Hindlimb muscle (tissue), 1 donor: ENCODE results near the gene FKBP3. TPM values are rescaled to one million over a fixed set of nuclear protein-coding genes. Genes with fewer than 3 reads are reported as not detected.
"Not testable (repeated sequence)": the region's sequence is repeated elsewhere in the genome, so short reads cannot be mapped to it uniquely, and the experiment has no call there.

Experiments
- DNase-seq: peaks from one replicate; pipeline ENCODE4 v3.0.0-alpha.2; 2013
- polyA plus RNA-seq: library from polyadenylated mRNA; unstranded; fragments of 120-200 nt; gene quantifications from one replicate; pipeline ENCODE4 v1.2.1, GENCODE V29; 2013; ENCODE audit not compliant: insufficient read length

FKBP3 gene
- polyA plus RNA-seq = 112 TPM

DNA sequence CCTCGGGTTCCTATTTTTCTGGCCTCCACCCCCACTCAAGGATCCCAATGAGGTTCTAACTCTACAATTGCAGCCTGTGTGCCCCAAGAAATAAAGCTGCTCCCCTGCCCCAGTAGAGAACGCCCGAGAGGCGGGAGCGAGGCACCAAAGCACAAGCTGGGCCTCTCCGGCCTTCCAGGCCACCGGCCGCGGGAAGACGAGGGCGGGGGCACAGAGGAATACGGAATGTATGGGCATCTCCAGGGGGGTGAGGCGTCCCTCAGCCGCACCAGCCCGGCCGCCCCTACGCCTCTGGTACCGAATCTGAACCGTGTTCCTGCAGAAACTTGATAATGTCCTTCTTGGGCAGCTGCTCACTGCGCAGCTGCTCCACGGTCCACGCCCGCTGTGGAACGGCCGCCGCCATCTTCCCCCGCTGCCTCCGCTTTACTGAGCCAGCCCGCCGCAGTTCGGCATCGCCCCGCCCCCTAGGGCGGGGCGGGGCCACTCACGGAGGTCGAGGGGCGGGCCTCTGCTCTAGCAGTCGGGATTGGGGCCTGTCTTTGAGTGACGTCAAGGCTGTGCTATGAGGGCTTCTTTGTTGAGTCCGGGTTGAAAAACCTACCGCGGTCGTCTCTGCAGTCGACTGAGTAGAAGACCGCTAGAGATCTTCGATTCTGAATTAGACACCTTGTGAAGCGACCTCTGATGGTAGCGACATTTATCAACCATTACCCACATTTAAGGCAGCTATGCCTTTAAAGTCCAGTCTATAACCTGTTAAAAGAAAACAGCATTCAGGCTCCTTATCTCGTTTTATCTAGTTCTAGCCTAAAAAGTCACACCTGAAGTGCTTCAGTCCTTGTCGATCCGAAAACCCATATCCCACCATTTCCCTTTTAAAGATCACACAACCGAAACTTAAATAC lies at the start of gene FKBP3:
Gene FKBP3 (minus strand): TSS at position 431 of the 908 bp plus-strand sequence. CDS start 25 bp downstream, at position 406.
- peak; percentile 98 for DNase-seq

DNA sequence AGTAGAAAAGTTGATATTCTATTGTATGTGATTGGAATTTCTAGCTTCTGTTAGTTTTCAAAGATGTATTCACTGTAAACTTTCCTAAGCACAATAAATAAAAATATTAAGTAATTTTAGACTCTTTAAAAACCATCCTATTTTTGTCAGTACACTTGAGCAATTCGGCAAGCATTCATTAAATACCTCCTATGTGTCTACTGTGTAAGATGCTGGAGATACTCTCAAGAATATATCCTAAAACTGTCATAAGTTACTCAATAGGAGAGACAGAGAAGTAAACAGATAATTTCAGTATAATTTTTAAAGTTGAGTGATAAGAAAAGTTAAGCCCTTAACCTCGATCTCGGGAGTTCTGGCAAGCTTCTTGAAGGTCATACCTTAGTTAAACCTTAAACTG lies 47.5 kb upstream of the FKBP3 start:
- no peak for DNase-seq

DNA sequence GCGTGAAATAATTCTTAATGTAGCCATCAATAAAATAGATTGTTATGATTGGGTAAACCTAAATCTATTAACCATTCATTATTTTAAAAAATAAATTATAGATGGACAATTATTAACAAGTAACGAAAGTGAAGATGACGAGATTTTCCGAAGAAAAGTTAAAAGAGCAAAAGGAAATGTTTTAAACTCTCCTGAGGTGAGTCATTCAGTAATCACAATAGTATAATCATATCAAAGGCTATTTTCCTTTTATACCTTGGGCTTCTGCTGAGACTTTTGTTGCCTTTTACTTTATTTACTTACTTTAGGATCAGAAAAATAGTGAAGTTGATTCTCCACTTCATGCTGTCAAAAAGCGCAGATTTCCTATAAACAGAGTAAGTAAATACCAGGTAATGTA lies 47.0 kb upstream of the FKBP3 start:
- no peak for DNase-seq

DNA sequence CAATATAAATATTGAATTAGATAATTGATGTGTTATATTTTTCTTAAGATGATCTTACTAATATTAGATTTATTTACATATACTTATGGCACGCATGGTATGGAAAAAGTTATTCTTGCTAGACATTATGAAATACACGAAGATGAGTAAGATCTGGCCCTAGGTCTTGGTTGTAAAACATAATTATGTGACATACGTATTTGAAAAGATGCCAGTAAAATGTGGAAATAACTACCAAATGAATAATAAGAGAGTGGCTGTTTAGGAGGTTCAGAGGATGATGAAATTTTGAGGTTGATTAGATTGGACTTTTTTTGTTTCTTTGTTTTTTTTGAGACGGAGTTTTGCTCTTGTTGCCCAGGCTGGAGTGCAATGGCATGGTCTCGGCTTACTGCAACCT lies 42.8 kb upstream of the FKBP3 start:
- DNase-seq = no peak

DNA sequence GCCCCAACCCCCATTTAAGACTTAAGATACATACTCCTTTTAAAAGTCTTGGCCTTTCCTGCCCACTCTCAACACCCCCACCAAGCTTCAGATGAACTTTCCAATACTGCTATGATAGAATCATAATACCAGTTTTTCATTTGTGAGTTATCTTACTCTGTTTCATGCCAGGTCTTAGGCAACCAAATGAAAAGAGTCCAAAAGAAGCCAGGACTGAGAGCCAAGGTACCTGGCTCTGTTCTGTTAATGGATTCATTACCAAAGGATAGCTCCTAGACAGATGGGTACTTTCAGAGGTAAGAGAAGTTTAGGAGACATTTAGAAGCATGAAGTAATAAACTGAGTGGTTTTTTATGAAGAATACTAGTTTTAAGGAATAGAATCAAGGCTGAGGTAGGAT lies 35.6 kb upstream of the FKBP3 start:
- DNase-seq = no peak

DNA sequence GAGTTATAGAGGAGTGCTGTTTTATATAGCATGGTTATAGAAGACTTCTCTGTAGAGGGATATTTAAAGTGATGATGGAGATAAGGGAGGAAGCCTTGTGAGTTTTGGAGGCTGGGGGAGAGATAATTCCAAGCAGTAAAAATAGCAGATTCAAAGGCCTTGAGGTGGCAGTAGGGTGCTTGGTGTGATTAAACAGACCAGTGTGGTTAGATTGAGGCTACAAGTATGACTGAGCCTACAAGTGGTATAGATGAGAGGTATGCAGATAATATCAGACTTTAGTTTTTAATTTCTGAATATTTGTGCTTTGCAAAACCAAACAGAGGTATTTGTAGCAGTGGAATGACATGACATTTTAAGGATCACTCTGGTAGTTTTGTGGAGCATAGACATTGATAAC lies 21.8 kb upstream of the FKBP3 start:
- DNase-seq = no peak

DNA sequence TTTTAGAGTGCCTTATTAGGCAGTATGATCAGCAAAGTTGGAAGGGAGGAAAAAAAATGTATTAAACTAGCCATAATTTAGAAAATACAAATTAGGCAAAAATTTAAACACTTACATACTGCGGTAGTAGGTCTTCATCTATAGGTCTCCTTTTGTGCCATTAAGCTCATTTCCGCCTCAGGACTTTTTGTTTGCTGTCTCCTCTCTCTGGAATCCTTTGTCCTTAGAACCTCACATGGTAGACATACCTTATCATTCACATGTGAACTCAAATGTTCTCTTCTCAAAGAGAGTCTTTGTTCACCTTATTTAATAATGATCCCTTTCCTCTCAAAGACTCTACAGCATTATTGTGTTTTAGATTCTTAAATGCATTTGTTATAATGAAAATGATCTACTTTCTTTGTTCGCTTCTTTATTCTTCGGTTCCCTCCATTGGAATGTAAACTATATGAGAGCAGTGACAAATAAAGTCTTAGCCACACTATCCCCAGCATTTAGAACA lies 16.2 kb upstream of the FKBP3 start:
- DNase-seq = no peak

DNA sequence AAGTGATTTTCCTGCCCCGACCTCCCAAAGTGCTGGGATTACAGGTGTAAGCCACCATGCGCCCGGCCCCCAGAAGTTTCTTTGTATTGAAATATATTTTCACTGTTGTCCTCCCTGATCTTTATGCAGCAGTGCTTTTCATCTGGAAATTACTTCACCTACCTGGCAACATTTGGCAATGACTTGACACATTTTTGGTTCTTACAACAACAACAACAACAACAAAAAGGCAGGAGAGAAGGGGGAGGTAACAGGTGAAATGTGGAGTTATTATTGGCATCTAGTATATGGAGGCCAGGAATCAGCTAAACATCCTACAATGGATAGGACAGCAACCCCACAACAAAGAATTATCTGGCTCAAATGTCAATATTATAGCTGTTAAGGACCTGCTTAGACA lies 15.3 kb upstream of the FKBP3 start:
- no peak for DNase-seq

DNA sequence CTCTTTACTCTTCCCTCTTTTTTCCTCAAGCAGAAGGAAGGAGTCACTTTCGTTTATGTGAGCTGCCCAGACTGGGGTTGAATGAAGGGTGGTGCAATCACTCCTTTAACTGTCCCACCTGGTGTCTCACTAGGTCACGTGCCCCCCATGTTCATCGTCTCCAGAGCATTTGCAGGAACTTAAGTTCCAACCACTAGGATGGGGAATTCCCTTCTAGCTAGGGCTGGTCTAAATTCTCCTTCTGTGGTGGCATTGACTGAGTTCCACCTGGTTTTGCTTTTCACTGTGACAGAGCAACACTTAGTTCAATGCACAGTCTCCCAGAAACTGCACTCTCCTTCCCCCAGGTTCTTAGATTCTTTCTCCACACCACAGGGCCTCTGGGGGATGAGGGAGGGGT lies 10.9 kb upstream of the FKBP3 start:
- no peak for DNase-seq

DNA sequence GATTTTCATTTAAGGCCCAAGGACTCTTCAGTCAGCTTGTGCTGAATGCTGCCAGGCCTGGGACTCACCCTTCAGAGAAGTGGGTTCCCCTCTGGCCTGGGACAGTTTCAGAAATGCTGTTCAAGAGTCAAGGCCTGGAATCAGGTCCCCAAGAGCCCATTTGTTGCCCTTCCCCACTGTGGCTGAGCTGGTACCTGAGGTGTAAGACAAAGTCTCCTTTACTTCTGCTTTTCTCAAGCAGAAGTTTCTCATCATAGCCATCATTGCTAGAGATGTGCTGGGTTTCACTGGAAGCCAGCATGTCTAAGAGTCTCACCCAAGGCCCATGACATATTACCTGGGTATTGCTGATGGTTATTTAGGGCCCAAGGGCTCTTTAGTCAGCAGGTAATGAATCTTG lies 10.4 kb upstream of the FKBP3 start:
- DNase-seq = no peak

DNA sequence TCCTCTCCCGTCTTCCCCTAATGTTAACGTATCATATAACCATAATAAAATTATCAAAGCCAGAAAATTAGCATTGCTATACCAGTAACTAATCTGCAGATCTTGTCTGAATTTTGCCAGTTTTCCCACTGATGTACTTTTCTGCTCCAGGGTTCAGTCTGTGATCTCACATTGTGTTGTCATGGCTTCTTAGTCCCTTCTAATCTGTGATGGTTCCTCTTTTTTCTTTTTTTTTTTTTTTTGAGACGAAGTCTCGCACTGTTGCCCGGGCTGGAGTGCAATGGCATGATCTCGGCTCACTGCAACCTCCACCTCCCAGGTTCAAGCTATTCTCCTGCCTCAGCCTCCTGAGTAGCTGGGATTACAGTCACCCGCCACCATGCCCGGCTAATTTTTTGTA lies 7.8 kb upstream of the FKBP3 start:
- DNase-seq = not testable (repeated sequence)

DNA sequence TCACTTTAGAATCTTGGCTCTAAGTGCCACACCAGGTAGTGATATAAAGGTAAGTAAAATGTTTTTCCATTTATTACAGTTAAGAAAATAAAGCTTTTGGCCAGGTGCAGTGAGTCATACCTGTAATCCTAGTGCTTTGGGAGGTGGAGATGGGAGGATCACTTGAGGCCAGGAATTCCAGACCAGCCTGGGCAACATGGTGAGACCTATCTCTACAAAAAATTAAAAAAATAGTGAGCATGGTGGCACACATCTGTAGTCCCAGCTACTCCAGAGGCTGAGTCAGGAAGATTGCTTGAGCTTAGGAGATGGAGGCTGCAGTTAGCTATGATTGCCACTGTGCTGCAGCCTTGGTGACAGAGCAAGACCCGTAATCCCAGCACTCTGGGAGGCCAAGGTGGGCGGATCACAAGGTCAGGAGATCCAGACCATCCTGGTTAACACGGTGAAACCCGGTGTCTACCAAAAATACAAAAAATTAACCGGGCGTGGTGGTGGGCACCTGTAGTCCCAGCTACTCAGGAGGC lies 6.4 kb upstream of the FKBP3 start:
- no peak for DNase-seq

DNA sequence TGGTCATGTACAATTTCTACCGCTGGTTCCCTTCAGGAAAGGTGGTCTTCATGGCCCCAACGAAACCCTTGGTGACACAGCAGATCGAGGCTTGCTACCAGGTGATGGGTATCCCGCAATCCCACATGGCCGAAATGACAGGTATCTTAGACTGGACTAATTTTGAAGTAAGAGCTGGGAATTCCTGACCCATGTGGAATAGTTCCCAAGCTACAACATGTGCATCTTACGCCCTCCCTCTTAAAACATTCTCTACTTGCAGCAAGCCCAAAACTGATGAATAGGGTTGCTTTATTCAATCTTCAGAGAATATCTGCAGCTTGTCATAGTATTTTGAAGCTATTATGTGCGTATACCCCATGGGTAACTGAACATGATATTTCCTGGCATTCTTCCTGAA lies 2.1 kb upstream of the FKBP3 start:
- no peak for DNase-seq

DNA sequence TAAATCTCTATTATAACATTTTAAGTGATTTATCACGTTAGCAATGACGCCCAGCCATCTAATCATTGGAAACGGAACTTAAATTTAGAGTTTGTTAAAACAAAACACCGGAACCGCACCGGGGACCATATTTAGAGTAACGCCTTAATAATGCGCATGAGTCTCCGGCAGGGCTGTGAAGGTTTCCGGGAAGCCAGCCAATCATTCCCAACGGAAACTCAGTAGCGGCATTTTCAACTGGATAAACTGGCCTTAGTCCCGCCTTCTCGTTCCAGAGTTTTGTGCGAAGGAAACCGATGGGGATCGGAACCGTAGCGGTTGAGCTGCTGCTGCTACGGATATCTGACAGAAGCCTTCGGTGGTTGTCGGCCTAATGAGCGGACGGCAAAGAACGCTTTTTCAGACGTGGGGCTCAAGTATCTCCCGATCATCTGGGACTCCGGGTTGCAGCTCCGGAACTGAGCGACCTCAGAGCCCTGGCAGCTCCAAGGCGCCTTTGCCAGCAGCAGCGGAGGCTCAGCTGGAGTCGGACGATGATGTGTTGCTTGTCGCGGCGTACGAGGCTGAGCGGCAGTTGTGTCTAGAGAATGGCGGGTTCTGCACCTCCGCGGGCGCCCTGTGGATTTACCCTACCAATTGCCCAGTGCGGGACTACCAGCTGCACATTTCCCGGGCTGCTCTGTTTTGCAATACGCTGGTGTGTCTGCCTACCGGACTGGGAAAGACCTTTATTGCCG lies 1.5 kb upstream of the FKBP3 start, which contains the start of gene FANCM:
Gene FANCM (plus strand): TSS at position 272 of the 737 bp plus-strand sequence. CDS start 102 bp downstream, at position 374.
- DNase-seq = peak; percentile 98

DNA sequence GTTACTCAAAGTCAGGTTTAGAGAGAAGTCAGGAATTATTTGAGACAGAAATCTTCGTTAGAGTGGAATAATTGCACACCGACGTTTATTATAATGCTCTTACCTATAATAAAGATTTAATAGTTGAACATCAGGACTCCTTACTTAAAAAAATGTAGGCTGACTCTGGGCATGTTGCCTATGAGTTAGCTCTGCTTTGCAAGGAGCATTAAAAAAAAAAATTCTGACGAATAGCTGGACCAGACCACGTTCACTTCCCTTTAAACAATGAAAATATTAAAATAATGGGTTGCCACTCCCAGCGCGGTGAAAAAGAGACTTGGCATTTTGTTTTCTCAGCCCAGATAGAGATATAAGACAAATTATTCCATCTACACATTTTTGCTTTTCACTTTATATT lies 875 bp upstream of the FKBP3 start:
- DNase-seq = peak; percentile 38

DNA sequence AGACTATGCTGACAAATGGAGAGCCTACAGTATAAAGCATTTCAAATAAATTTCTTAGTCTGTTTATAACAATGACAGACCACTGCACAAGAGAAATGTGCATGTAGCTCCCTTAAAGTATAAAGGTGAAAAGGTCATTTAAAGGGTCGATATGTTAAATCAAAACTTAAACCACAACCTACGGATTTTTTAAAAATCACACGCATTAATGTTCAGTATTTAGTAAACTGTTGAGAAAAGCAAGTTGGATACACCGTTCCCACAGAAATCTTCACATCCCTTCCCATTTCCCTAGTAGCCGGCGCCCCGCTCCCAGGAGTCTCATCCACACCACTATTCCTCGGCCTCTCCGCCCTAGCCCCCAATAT lies 614 bp downstream of the FKBP3 start:
- DNase-seq = no peak

DNA sequence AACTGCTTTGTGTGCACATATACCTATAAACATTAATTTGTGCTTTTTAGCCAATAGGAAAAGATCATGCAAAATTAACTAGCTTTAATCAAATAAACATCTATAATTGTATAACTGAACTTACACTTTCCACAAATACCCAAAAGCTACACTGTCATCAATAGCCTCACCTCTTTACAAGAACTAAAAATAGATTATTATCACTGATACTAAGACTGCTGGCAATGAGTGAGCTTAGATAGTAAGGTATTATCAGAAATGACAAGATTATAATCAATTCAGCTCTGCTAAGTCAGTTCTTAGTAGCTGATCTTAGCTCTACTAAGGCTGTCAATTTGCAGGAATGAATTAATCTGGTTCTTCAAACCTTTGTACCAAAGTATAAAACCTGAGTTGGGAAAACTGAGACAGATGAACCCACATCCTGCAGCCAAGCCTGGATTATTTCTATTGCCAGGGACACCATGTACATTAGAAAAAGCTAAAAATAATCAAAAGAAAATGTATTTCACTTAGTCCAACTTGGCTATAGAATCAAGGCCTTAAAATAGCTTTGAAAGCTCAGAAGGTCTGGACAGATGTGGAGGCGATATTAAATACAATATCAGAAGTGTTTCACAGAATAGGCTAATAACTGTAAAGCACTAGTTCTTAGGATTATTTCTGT lies 5.2 kb downstream of the FKBP3 start:
- DNase-seq = no peak

DNA sequence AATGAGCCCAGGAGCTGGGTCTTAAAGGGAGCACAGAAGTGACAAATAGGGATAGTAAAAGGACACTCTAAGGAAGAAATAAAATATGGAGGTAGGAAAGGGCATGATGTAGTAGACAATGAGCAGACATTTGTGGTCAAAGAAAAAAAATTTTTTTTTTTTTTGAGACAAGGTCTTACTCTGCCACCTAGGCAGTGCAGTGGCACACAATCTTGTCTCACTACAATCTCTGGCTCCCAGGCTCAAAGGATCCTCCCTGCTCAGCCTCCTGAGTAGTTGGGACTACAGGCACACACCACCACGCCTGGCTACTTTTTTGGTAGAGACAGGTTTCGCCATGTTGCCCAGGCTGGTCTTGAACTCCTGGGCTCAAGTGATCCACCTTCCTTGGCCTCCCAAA lies 8.5 kb downstream of the FKBP3 start:
- DNase-seq = no peak

DNA sequence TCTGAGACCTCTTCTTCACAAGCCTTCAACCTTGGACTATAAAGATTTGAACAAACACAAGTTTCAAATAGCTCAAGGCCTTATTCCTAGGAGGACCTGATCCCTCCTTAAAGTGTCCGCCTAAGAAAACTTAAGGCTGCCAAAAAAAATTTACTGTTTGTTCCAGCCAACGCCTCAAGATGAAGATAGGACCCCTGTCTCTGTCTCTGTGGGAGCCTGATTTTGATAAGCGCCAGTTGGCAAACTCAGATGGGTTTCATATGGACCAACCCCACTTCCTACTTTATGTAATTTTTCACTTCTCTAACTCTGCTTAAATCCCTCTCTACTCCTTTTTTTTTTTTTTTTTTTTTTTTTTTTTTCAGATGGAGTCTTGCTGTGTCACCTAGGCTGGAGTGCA lies 11.0 kb downstream of the FKBP3 start:
- DNase-seq = no peak

DNA sequence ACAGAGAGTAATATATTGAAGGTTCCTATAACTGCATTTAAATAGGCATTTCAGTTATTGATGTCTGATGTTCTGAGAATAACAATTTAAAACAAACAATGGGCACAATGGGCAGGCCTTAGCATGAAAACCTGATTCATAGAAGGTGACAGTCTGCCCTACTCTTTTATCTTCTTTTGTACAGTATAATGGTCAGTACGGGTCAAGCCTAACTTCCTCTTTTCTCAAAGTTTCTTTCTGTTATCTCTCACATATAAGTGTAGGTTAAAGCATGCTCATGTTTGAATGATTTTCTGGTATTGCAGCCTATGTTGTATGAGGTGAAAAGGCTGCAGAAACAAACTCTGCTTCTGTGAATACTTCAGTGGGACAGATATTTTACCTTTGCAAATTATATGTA lies 14.2 kb downstream of the FKBP3 start:
- DNase-seq = no peak

DNA sequence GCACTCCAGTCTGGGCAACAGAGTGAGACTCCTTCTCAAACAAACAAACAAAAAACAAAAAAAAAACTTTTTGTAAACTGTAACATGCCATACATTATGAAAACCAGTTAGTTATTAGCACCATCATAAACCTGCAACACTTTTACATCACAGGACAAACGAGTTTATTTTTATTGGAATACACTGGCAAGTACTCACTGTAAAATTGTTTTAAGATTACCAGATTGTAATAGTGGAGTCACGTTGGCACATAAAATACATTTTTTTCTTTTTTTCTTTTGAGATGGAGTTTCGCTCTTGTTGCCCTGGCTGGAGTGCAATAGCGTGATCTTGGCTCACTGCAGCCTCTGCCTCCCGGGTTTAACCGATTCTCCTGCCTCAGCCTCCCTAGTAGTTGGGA lies 15.7 kb downstream of the FKBP3 start:
- no peak for DNase-seq

DNA sequence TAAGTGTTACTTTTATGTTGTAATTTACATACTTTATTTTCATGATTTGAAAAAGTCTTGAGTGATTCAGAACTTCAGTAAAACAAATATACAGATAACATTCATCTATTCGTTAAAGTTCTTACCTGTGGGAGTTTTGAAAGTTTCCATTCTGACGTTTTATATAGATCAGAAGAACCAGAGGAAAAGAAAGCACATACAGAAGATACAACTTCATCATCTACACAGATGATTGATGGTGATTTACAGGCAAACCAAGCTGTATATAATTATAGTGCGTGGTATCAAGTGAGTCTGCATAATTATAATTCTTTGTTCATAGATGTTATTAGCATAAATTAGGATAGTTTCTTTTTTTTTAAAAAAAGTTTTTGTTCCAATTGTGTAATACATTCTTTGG lies 20.0 kb downstream of the FKBP3 start:
- no peak for DNase-seq
